ENCODE results near the gene CFDP1. TPM values are rescaled to one million over a fixed set of nuclear protein-coding genes. Genes with fewer than 3 reads are reported as not detected.

CFDP1 gene
- total RNA-seq, 4 donors from 2014 or later, result 51.2 to 318 (median 145) TPM

GRCh38 chr16:75455677-75456076 is 22.4 kb upstream of the CFDP1 start:
- H3K4me3 ChIP-seq, result no peak overlapping the region
- H3K4me1 ChIP-seq, result peaks cover 7 to 76% (median 50%) of the 10 kb centered on the region in 4 donors
- intact Hi-C loops (cut with DNase I; ENCODE audit: low total_unique reads), result no loop called here
- peaks cover 0 to 6% (median 2%) of the 10 kb centered on the region in 4 donors for H3K36me3 ChIP-seq
- in situ Hi-C loops (cut with MboI; ENCODE audit: low pct_ligation_motif_present in 1 of 4, low pct_unique_long_range_greater_than_20kb in 1 of 4, low sequenced_read_pairs in 3 of 4), result loop anchor here in 2 of 4 donors (25.0 kb wide), 1 partner anchor 182 kb away; the partner anchor contains the start of genes KARS1 (in 2 of the 2) and TERF2IP (in 2 of the 2)
- TF ChIP-seq POLR2AphosphoS5 (IDR thresholded peaks at IDR 0.05), result no peak
- no peak for TF ChIP-seq EP300 (IDR thresholded peaks at IDR 0.05; ENCODE audit: low read depth)
- TF ChIP-seq CTCF (IDR thresholded peaks at IDR 0.05), result no peak
- no peak for TF ChIP-seq POLR2A (IDR thresholded peaks at IDR 0.05)
- no peaks in the 10 kb centered on the region for H3K9me3 ChIP-seq
- H3K27me3 ChIP-seq, result no peaks in the 10 kb centered on the region
- no peak for DNase-seq
- no peak overlapping the region for H3K27ac ChIP-seq
- WGBS, 2 donors (ENCODE audit: low coverage in 1 of 2), result 69 to 73% methylated on average over 5 of the region's 5 CpGs

GRCh38 chr16:75452464-75453190 is 19.3 kb upstream of the CFDP1 start:
- TF ChIP-seq CTCF (IDR thresholded peaks at IDR 0.05) (no peak), POLR2A (IDR thresholded peaks at IDR 0.05) (no peak), EP300 (IDR thresholded peaks at IDR 0.05; ENCODE audit: low read depth) (no peak), POLR2AphosphoS5 (IDR thresholded peaks at IDR 0.05) (no peak)
- Histone ChIP-seq H3K4me1 (peaks cover 4 to 49% (median 30%) of the 10 kb centered on the region in 4 donors), H3K27me3 (no peaks in the 10 kb centered on the region), H3K36me3 (peaks cover 0 to 22% (median 4%) of the 10 kb centered on the region in 4 donors), H3K9me3 (no peaks in the 10 kb centered on the region), H3K4me3 (no peak overlapping the region), H3K27ac (no peak overlapping the region)
- WGBS, 2 donors (ENCODE audit: low coverage in 1 of 2), result 85 to 94% methylated on average over 10 to 12 of the region's 12 CpGs
- in situ Hi-C loops (cut with MboI; ENCODE audit: low pct_ligation_motif_present in 1 of 4, low pct_unique_long_range_greater_than_20kb in 1 of 4, low sequenced_read_pairs in 3 of 4), result loop anchor here in 2 of 4 donors (25.0 kb wide), 1 partner anchor 185 kb away; the partner anchor contains the start of genes KARS1 (in 2 of the 2) and TERF2IP (in 2 of the 2)
- intact Hi-C loops (cut with DNase I; ENCODE audit: low total_unique reads), result no loop called here
- no peak for DNase-seq

GRCh38 chr16:75446416-75446815 is 13.1 kb upstream of the CFDP1 start:
- H3K4me3 ChIP-seq, result no peak overlapping the region
- H3K36me3 ChIP-seq, result peaks cover 0 to 34% (median 7%) of the 10 kb centered on the region in 4 donors
- DNase-seq, result no peak
- in situ Hi-C loops (cut with MboI; ENCODE audit: low pct_ligation_motif_present in 1 of 4, low pct_unique_long_range_greater_than_20kb in 1 of 4, low sequenced_read_pairs in 3 of 4), result no loop called here
- no peaks in the 10 kb centered on the region for H3K9me3 ChIP-seq
- TF ChIP-seq EP300 (IDR thresholded peaks at IDR 0.05; ENCODE audit: low read depth) (no peak), POLR2AphosphoS5 (IDR thresholded peaks at IDR 0.05) (no peak), POLR2A (IDR thresholded peaks at IDR 0.05) (no peak), CTCF (IDR thresholded peaks at IDR 0.05) (no peak)
- H3K27ac ChIP-seq, result no peak overlapping the region
- intact Hi-C loops (cut with DNase I; ENCODE audit: low total_unique reads), result no loop called here
- H3K4me1 ChIP-seq, result peaks cover 0 to 3% (median 0%) of the 10 kb centered on the region in 4 donors
- H3K27me3 ChIP-seq, result no peaks in the 10 kb centered on the region

DNA sequence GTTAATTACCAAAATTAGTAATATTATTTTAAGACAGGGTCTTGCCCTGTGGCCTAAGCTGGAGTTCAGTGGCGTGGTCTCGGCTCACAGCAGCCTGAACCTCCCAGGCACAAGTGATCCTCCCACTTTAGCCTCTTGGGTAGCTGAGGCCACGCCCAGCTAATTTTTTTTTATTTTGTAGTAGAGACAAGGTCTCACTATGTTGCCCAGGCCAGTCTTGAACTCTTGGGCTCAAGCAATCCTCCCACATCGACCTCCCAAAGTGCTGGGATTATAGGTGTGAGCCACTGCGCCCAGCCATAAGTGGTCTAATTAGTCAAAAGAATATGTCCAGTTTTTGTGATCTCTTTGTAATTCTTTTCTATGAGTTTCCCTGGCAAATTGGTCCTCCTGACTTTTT is 12.0 kb upstream of the CFDP1 start:
- Histone ChIP-seq H3K9me3 (no peaks in the 10 kb centered on the region), H3K36me3 (peaks cover 0 to 27% (median 3%) of the 10 kb centered on the region in 4 donors), H3K4me1 (peaks cover 0 to 3% (median 0%) of the 10 kb centered on the region in 4 donors), H3K27me3 (no peaks in the 10 kb centered on the region), H3K4me3 (no peak overlapping the region), H3K27ac (no peak overlapping the region)
- intact Hi-C loops (cut with DNase I; ENCODE audit: low total_unique reads) (no loop called here), in situ Hi-C loops (cut with MboI; ENCODE audit: low pct_ligation_motif_present in 1 of 4, low pct_unique_long_range_greater_than_20kb in 1 of 4, low sequenced_read_pairs in 3 of 4) (no loop called here)
- WGBS, 2 donors (ENCODE audit: low coverage in 1 of 2), result 91 to 94% methylated on average over 2 to 5 of the region's 5 CpGs
- DNase-seq, result no peak
- TF ChIP-seq POLR2AphosphoS5 (IDR thresholded peaks at IDR 0.05) (no peak), EP300 (IDR thresholded peaks at IDR 0.05; ENCODE audit: low read depth) (no peak), CTCF (IDR thresholded peaks at IDR 0.05) (no peak), POLR2A (IDR thresholded peaks at IDR 0.05) (no peak)
